ENCODE measurements around the gene PKIG.
"Not testable (repeated sequence)": the region's sequence is repeated elsewhere in the genome, so short reads cannot be mapped to it uniquely, and the experiment has no call there.

PKIG gene

GRCh38 chr20:44642203-44643153, 60.1 kb downstream of the PKIG start:
- DNase-seq (ENCODE audit: low read depth), result no peak

GRCh38 chr20:44643154-44643519, 60.8 kb downstream of the PKIG start:
- no peak for DNase-seq (ENCODE audit: low read depth)

GRCh38 chr20:44643596-44644229, 61.3 kb downstream of the PKIG start:
- DNase-seq (ENCODE audit: low read depth), result no peak

GRCh38 chr20:44644230-44644617, 61.8 kb downstream of the PKIG start:
- DNase-seq (ENCODE audit: low read depth), result no peak

GRCh38 chr20:44644667-44645131, 62.3 kb downstream of the PKIG start:
- DNase-seq (ENCODE audit: low read depth), result no peak

GRCh38 chr20:44646023-44646640, 63.8 kb downstream of the PKIG start:
- DNase-seq (ENCODE audit: low read depth), result no peak

- no peak for DNase-seq (ENCODE audit: low read depth)
Observed at GRCh38 chr20:44646641-44647274, 64.4 kb downstream of the PKIG start.

- no peak for DNase-seq (ENCODE audit: low read depth)
Observed at GRCh38 chr20:44648068-44648467, 65.7 kb downstream of the PKIG start.

- DNase-seq (ENCODE audit: low read depth), result no peak
Observed at GRCh38 chr20:44648579-44648978, 66.2 kb downstream of the PKIG start.

GRCh38 chr20:44649126-44649525, 66.7 kb downstream of the PKIG start:
- no peak for DNase-seq (ENCODE audit: low read depth)

- DNase-seq (ENCODE audit: low read depth), result no peak
Observed at GRCh38 chr20:44649976-44650375, 67.6 kb downstream of the PKIG start.

- DNase-seq (ENCODE audit: low read depth), result no peak
Observed at GRCh38 chr20:44650771-44651433, 68.5 kb downstream of the PKIG start.

GRCh38 chr20:44651434-44651683, 69.0 kb downstream of the PKIG start:
- DNase-seq (ENCODE audit: low read depth), result no peak

- no peak for DNase-seq (ENCODE audit: low read depth)
Observed at GRCh38 chr20:44651684-44652423, 69.5 kb downstream of the PKIG start, which contains the start of gene ADA. Gene ADA (minus strand): TSS chr20:44651699. CDS start chr20:44651607, 92 bp downstream.

GRCh38 chr20:44653546-44653945, 71.2 kb downstream of the PKIG start:
- DNase-seq (ENCODE audit: low read depth), result no peak

GRCh38 chr20:44654210-44654609, 71.8 kb downstream of the PKIG start:
- not testable (repeated sequence) for DNase-seq (ENCODE audit: low read depth)

- DNase-seq (ENCODE audit: low read depth), result no peak
Observed at GRCh38 chr20:44656448-44656847, 74.1 kb downstream of the PKIG start.

- no peak for DNase-seq (ENCODE audit: low read depth)
Observed at GRCh38 chr20:44657875-44658274, 75.5 kb downstream of the PKIG start.

- DNase-seq (ENCODE audit: low read depth), result no peak
Observed at GRCh38 chr20:44658810-44659209, 76.4 kb downstream of the PKIG start.

GRCh38 chr20:44659931-44660330, 77.6 kb downstream of the PKIG start:
- DNase-seq (ENCODE audit: low read depth), result no peak

- DNase-seq (ENCODE audit: low read depth), result no peak
Observed at GRCh38 chr20:44660581-44660980, 78.2 kb downstream of the PKIG start.

Data from stimulated activated CD8-positive, alpha-beta memory T cell treated with anti-CD3 and anti-CD28 coated beads, Interleukin-15, amount 100 ng/mL, for 1 hour (primary cell).